ENCODE data around the gene AOPEP.

Gene AOPEP

DNA sequence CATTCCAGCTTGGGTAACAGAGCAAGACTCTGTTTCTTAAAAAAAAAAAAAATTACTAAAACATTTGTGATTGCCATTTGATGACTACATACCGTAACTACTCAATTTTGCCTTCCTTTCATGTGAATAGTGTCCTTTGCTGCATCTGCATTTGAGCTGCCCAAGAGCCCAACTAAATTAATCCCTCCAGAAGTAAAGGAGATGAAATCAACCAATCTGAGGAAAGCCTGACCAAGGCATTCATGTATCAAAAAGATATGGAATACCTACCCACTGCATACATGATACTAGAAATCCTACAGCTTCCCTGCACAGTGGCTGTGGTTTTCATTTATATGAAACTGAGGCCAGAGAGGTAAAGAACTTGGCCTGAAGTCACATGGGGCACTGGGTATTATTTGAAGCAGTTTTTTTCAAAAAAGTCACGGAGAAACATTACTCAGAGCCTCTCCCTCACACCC lies 177.5 kb downstream of the AOPEP start:
- no peaks in the 10 kb centered on the region for H3F3A ChIP-seq (ENCODE audit: low read depth)
- TF ChIP-seq, protein P1, sequence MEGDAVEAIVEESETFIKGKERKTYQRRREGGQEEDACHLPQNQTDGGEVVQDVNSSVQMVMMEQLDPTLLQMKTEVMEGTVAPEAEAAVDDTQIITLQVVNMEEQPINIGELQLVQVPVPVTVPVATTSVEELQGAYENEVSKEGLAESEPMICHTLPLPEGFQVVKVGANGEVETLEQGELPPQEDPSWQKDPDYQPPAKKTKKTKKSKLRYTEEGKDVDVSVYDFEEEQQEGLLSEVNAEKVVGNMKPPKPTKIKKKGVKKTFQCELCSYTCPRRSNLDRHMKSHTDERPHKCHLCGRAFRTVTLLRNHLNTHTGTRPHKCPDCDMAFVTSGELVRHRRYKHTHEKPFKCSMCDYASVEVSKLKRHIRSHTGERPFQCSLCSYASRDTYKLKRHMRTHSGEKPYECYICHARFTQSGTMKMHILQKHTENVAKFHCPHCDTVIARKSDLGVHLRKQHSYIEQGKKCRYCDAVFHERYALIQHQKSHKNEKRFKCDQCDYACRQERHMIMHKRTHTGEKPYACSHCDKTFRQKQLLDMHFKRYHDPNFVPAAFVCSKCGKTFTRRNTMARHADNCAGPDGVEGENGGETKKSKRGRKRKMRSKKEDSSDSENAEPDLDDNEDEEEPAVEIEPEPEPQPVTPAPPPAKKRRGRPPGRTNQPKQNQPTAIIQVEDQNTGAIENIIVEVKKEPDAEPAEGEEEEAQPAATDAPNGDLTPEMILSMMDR (conservative IDR thresholded peaks at IDR 0.05; ENCODE audit: low read length), result no peak
- TF ChIP-seq EZH2phosphoT487 (IDR thresholded peaks at IDR 0.05; ENCODE audit: borderline replicate concordance), result no peak
- no peak overlapping the region for H3K4me3 ChIP-seq (ENCODE audit: low read length, poor library complexity, severe bottlenecking)
- H3K9ac ChIP-seq (ENCODE audit: low read depth, low read length, poor library complexity, severe bottlenecking), result no peak overlapping the region
- H3K36me3 ChIP-seq (ENCODE audit: insufficient read depth, low read length), result no peaks in the 10 kb centered on the region
- H2AFZ ChIP-seq (ENCODE audit: low read length), result no peak overlapping the region
- H3K79me2 ChIP-seq (ENCODE audit: insufficient read depth, low read length), result no peaks in the 10 kb centered on the region
- H3K9me2 ChIP-seq (replicated peaks; ENCODE audit: low read depth, low read length), result no peaks in the 10 kb centered on the region
- H3K4me1 ChIP-seq (ENCODE audit: insufficient read depth, low read length, poor library complexity, severe bottlenecking), result peaks cover 4% of the 10 kb centered on the region
- H3K27me3 ChIP-seq (ENCODE audit: insufficient read depth, low read length, poor library complexity, severe bottlenecking), result no peaks in the 10 kb centered on the region
- H3K9me3 ChIP-seq (ENCODE audit: insufficient read depth, low read depth, low read length), result no peaks in the 10 kb centered on the region
- no peaks in the 10 kb centered on the region for H4K20me1 ChIP-seq (ENCODE audit: insufficient read depth, low read length, poor library complexity, severe bottlenecking)
- H3K4me2 ChIP-seq (ENCODE audit: low read depth, low read length, poor library complexity, severe bottlenecking), result no peak overlapping the region

DNA sequence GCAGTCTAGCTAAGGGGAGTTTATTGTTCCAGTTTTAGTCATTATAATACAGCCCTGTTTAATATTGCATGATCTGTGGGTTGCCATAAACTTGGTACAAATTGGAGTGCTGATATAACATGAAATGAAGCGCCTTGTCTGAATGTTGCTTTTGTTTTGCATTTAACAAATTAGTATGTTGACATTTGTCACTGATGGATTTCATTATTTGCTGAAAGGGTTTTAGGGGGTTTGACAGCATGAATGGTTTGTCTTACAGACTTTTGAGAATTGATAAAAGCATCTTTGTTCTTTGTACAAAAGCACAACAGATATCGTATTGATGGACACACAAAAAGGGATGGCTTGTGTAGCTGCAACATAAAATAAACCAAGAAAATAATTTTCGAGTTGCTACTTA lies 178.3 kb downstream of the AOPEP start:
- Histone ChIP-seq H3K36me3 (ENCODE audit: insufficient read depth, low read length) (no peaks in the 10 kb centered on the region), H3K4me3 (ENCODE audit: low read length, poor library complexity, severe bottlenecking) (no peak overlapping the region), H3F3A (ENCODE audit: low read depth) (no peaks in the 10 kb centered on the region), H3K27me3 (ENCODE audit: insufficient read depth, low read length, poor library complexity, severe bottlenecking) (no peaks in the 10 kb centered on the region), H3K9me3 (ENCODE audit: insufficient read depth, low read depth, low read length) (no peaks in the 10 kb centered on the region), H4K20me1 (ENCODE audit: insufficient read depth, low read length, poor library complexity, severe bottlenecking) (no peaks in the 10 kb centered on the region), H3K4me2 (ENCODE audit: low read depth, low read length, poor library complexity, severe bottlenecking) (no peak overlapping the region), H3K4me1 (ENCODE audit: insufficient read depth, low read length, poor library complexity, severe bottlenecking) (peaks cover 4% of the 10 kb centered on the region), H3K79me2 (ENCODE audit: insufficient read depth, low read length) (no peaks in the 10 kb centered on the region), H2AFZ (ENCODE audit: low read length) (no peak overlapping the region), H3K9ac (ENCODE audit: low read depth, low read length, poor library complexity, severe bottlenecking) (no peak overlapping the region), H3K9me2 (replicated peaks; ENCODE audit: low read depth, low read length) (no peaks in the 10 kb centered on the region)
- TF ChIP-seq EZH2phosphoT487 (IDR thresholded peaks at IDR 0.05; ENCODE audit: borderline replicate concordance), result no peak
- TF ChIP-seq, protein P1 (conservative IDR thresholded peaks at IDR 0.05; ENCODE audit: low read length), result no peak

DNA sequence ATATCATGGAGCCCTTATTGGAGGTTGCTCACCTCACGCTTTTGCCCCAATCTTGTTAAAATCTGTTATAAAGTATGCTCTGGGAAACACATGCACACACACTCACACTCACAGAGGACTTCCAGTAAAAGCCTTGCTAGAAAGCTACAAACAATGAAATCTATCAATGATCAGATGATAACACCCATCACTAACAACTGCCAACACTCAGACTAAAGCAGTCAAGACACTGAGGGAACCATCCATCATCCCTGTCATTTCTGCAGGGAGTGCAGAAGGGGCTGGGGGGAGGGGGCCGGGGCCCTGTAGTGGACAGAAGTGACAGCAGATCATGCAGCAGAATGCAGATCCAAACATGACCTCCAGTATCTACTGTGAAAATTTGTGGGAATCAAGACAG lies 179.1 kb downstream of the AOPEP start:
- no peak overlapping the region for H3K9ac ChIP-seq (ENCODE audit: low read depth, low read length, poor library complexity, severe bottlenecking)
- no peaks in the 10 kb centered on the region for H3K36me3 ChIP-seq (ENCODE audit: insufficient read depth, low read length)
- H2AFZ ChIP-seq (ENCODE audit: low read length), result no peak overlapping the region
- no peaks in the 10 kb centered on the region for H3K9me2 ChIP-seq (replicated peaks; ENCODE audit: low read depth, low read length)
- no peaks in the 10 kb centered on the region for H4K20me1 ChIP-seq (ENCODE audit: insufficient read depth, low read length, poor library complexity, severe bottlenecking)
- H3K4me1 ChIP-seq (ENCODE audit: insufficient read depth, low read length, poor library complexity, severe bottlenecking), result peaks cover 4% of the 10 kb centered on the region
- no peak overlapping the region for H3K4me3 ChIP-seq (ENCODE audit: low read length, poor library complexity, severe bottlenecking)
- no peaks in the 10 kb centered on the region for H3K27me3 ChIP-seq (ENCODE audit: insufficient read depth, low read length, poor library complexity, severe bottlenecking)
- TF ChIP-seq, protein P1 (conservative IDR thresholded peaks at IDR 0.05; ENCODE audit: low read length), result no peak
- no peak for TF ChIP-seq EZH2phosphoT487 (IDR thresholded peaks at IDR 0.05; ENCODE audit: borderline replicate concordance)
- H3K79me2 ChIP-seq (ENCODE audit: insufficient read depth, low read length), result no peaks in the 10 kb centered on the region
- H3F3A ChIP-seq (ENCODE audit: low read depth), result no peaks in the 10 kb centered on the region
- H3K9me3 ChIP-seq (ENCODE audit: insufficient read depth, low read depth, low read length), result no peaks in the 10 kb centered on the region
- H3K4me2 ChIP-seq (ENCODE audit: low read depth, low read length, poor library complexity, severe bottlenecking), result no peak overlapping the region
